HG02840 (cell line): ENCODE measurements around the gene ZNF768.
"Not testable (repeated sequence)": the region's sequence is repeated elsewhere in the genome, so short reads cannot be mapped to it uniquely, and the experiment has no call there.

ENCODE experiments used
- ATAC-seq: cut with Tn5 transposase; IDR thresholded peaks from one replicate; pipeline ENCODE4 v1.9.1; 2021; ENCODE audit warnings: mild to moderate bottlenecking, moderate library complexity, moderate number of reproducible peaks; ENCODE audit not compliant: unreplicated experiment, low FRiP score

The ZNF768 gene

DNA sequence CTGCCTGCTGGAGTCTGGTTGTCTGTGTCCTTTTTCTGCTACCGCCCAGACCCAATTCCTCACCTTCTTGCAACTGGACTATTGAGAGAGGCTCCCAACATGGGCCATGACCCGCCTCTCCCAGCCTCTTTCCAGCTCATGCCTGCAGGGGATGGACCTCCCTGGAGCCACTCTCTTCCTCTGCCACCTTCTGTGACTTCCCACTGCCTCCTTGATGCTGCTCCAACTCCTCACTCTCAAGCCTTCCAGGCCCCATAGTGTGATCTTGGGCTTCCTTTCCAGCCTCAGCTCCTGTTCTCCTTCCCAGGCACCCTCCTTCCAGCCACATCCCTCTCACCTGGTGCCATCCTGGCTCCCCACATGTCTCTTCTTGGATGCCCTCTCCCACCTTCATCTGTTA, 11.1 kb downstream of the ZNF768 start:
- ATAC-seq: no peak

DNA sequence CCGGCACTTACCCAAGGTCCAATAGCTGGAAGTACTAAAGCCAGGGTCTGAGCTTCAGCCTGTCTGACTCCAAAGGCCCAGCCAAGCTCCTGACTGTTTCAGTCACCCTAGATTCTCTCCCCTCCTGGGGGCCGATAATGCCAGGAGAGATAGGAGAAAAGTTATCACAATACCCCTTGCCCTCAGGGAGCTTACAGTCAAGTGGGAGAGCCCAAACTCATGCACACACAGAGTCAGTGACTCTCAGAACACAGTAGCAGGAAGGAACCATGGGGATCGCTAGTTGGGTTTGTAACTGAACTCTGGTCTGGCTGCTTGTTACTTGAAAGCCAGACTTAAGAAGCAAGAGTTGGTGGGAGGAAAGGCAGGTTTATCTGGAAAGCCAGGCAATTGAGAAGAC, 14.9 kb downstream of the ZNF768 start:
- ATAC-seq: no peak

DNA sequence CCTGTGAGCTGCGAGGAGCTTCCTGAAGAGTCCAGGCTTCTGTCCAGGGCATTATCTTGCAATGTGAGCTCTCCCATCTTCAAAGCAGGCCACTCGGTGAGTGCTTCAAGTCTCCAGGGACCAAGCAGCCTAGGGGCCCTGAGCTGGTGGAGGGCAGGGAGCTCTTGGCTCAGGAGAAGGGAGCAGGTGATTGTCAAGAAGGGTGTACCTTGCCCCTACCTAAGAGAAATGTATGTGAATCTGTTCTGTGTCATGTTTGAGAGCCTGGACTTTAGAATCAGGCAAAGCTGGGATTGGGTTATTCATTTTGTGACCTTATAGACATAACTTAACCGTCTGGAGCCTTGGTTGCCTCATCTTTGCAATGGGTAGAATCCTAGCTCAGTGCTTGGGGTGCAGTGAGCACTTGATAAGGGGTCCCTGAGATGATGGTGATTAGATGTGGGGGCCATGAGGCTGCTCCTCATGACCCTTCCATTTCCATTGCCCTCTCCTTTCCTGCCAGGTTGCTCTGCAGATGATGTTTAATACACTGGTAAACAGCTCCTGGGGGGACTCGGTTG, 15.9 kb downstream of the ZNF768 start:
- no peak for ATAC-seq

DNA sequence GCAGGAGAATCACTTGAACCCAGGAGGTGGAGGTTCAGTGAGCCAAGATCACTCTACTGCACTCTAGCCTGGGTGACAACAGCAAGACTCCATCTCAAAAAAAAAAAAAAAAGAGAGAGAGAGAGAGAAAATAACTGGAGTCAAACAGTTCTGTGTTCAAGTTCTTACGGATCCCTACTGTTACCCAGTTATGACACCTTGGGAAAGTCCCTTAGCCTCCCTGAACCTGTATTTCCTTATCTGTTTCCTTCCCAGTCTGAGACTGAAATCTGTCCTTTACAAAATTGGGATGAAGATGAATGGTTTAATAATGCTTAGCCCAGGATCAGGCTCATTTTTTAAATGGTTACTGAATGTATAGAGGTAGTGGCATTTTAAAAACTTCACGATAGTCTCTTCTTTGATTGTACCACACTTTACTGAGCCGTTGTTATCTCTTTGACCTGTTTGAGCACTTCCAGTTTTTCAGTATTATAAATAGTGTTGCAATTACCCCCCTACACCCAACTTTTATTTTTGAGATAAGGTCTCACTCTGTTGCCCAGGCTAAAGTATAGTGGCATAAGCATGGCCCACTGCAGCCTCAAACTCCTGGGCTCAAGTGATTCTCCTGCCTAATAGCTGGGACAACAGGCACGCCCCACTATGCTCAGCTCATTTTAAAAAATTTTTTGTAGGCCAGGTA, 17.1 kb downstream of the ZNF768 start:
- ATAC-seq: no peak

DNA sequence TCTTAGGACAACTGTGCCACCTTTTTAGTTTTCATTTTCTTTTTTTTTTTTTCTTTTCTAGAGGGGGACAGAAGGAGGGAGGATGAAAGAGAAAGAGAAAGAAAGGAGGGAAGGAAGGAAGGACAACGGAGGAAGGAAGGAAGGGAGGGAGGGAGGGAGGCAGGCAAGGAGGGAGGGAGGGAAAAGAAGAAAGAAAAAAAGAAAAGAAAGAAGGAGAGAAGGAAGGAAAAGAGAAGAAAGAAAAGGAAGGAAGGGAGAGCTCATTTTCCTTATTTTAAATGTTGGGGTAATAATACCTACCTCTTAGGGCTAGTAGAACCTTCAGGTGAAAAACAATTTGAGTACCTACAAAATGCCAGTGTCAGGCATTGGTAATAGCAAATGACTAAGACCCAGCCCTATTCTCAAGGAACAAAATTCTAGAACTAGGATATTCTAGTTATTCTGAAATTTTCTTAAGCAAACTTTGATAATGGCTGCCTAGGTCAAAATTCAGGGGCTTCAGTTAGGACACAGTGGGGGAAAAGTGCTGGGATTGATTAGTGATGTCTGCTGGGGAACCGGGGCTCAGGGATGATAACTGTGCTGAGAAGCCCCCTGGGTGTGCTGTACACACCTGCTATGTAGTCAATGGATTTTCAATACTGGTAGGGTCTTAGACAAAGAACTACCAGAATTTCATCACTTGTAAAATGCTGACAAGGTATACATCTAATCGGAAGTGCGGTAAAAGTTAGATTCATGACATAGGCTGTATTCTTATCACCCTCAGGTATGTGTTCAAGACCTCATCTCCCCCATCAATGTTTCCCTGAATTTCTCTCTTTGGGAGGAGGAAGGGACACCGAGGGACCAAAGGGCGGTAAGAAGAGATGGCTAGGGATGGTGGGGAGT, 22.7 kb downstream of the ZNF768 start:
- no peak for ATAC-seq

DNA sequence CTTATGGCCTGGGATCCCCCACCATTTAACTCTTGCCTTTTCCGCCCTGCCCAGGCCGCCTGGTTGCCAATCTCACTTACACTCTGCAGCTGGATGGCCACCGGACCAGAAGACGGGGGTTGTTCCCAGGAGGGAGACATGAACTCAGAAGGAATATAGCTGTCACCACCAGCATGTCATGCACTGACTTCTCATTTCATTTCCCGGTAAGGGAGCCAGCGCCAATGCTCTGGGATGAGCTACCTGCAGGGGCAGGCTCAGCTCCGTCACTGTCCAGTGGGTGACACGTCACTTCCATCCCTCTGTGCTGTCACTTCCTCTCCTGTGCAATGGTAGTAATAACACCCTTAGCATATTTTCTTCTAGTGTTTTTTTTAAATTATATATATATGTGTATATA, 27.1 kb downstream of the ZNF768 start:
- ATAC-seq: no peak

DNA sequence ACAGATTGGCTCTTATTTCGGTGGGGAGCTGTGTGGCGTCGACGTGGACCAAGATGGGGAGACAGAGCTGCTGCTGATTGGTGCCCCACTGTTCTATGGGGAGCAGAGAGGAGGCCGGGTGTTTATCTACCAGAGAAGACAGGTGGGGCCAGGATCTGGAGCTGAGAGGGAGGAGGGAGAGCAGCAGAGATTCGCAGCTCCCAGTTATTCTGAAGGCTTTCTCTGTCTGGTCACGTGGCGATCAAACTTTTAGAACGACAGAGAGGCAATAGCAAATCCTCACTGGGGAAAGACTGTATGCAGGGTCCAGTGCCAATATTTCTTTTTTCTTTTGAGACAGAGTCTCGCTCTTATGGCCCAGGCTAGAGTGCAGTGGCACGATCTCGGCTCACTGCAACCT, 31.7 kb downstream of the ZNF768 start:
- ATAC-seq: no peak

DNA sequence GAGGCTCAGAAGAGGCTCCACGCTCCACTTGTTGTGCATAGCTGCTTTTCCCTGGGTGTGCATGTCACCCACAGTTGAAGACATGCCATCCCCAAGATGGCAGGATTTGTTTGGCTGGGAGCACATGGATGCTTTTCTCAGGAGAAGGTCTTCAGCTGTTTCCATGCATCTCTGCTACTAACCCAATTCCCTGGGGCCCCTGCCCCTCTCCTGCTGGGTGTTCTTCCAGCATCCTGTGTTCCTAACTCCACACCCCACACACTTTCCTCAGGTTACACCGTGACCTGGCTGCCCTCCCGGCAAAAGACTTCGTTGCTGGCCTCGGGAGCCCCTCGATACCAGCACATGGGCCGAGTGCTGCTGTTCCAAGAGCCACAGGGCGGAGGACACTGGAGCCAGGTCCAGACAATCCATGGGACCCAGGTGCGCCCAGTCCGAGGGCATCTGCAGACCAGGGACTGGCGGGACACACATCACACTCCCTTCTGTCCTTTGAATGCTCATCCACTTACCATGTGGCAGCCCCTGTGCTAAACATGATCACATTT, 32.4 kb downstream of the ZNF768 start:
- no peak for ATAC-seq

DNA sequence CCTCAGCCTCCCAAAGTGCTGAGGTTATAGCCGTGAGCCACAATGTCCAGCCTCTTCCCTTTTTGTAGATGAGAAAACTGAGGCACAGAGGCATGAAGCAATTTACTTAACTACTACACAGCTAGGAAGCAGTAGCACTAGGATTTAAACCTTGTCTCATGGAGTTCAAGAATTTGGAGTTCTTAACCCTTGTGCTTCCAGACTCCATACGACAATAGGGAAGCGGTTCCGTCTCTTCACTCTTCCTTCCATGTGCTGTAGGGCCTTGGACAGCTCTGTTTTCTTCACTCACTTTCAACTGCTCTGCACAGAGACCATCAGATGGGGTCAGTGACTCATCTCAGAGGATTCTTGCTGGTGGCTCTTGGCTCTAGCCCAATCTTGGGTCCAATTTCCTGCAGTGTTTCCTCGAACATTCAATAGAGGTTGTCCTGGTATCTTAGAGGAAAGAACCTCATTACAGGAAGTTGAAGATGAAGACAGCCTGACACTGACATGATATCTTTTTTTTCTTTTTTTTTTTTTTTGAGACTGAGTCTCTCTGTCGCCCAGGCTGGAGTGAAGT, 34.5 kb downstream of the ZNF768 start:
- ATAC-seq: no peak

DNA sequence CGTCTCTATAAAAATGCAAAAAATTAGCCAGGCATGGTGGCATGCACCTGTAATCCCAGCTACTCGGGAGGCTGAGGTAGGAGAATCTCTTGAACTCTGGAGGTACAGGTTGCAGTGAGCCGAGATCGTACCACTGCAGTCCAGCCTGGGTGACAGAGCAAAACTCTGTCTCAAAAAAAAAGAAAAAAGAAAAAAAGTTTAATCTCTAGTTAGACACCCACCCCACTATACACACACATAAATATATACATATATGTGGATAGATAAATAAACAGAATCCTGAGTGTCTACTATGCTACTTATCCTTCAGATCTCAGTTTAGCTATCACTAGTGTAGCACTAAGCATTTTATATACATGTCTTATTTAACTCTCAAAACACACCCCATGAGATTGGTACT, 35.1 kb downstream of the ZNF768 start:
- no peak for ATAC-seq

DNA sequence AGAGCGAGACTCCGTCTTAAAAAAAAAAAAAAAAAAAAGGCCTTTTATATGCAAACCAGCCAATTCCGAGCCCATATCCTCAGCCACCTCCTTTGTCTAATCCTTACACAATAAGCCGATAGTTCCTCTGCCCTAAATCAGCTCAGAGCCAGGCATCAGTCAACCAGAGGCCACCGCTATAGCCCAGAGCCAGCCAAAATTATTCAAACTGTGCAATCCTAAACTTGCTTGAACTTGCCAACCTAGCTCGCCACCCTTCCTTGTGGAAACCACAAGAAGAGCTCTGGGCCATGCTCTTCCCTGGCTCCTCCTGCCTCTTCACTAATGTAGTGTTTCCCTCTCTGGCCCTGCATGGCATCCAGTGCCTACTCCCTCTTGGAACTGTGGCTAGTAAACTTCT, 36.2 kb downstream of the ZNF768 start:
- ATAC-seq: no peak

DNA sequence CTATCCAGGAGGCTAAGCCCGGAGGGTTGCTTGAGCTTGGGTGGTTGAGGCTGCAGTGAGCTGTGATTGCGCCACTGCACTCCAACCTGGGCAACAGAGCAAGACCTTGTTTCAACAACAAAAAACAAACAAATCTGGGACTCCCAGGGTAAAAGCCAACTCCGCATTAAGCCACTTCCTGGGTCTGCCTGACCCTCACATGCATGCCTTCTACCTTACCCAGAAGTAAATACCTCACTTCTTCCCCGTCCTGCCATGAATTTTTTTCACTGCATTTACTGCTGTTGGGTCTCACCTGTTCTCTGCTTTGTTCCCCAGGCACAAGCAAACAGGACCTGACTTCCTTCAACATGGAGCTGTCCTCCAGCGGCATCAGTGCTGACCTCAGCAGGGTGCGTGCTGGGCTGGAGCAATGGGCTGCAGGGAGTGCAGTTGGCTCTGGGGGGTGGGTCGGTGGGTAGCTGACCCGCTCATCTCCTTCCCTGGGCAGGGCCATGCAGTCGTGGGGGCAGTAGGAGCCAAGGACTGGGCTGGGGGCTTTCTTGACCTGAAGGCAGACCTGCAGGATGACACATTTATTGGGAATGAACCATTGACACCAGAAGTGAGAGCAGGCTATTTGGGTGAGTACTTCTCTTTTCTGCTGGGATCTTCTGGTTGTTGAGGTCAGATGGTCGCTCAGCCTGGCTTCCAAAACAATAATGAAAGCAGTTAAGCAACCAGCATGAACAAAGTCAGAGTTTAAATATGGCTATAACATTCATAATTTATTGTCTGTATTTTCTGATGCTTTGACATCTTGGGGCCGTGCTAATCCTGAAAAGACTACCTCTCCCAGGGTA, 37.4 kb downstream of the ZNF768 start:
- ATAC-seq: no peak

DNA sequence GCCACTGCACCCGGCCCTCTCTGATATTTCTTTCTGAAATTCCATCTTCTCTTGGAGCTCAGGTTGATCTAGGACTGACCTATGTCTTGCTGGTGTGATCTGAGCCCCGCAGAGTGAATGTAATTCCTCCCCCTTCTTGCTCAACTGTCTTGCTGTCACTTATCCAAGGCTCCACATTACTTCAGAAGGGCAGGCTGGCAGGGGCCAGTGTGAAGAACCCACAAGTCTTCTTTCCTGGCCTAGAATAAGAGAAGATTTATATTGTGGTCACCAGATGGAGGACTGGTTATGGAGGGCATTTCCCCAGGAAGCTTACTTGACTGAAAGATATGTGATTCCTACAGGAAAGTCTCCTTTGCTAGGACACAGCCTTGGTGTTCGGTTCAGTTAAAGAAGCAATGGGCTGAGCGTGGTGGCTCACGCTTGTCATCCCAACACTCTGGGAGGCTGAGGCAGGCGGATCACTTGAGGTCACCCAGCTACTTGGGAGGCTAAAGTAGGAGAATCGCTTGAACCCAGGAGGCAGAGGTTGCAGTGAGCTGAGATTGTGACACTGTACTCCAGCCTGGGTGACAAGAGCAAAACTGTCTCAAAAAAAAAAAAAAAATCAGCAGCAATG, 40.4 kb downstream of the ZNF768 start:
- no peak for ATAC-seq

DNA sequence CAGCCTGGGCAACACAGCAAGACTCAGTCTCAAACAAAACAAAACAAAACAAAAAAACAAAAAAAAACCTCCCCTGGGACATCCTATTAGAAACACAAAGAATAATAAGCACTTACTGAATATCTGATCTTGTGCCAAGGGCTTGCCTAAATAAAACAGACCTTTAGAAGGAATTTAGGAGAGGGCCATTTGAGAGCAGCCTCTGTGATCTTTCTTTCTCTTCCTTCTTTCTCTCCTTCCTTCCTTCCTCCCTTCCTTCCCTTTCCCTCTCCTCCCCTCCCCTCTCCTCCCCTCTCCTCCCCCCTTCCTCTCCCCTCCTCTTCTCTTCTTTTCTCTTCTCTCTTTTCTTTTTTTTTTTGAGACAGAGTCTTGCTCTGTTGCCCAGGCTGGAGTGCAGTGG, 41.5 kb downstream of the ZNF768 start:
- no peak for ATAC-seq

DNA sequence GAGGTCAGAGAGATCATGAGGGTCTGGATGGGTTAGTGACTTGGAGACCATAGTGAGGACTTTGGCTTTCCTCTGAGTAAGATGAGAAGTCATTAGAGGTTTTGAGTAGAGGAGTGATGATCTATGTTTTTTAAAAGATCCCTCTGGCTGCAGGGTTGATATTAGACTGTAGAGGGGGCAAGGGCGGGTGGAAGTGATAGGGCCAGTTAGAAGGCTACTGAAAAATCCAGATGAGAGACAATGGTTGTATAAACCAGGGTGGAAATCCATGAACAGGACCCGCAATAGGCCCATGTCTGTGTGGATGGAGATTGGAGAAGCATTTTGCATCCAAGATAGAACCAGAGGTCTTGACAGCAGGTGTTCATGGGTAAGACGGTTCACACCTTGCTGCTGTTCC, 44.0 kb downstream of the ZNF768 start:
- ATAC-seq: no peak

DNA sequence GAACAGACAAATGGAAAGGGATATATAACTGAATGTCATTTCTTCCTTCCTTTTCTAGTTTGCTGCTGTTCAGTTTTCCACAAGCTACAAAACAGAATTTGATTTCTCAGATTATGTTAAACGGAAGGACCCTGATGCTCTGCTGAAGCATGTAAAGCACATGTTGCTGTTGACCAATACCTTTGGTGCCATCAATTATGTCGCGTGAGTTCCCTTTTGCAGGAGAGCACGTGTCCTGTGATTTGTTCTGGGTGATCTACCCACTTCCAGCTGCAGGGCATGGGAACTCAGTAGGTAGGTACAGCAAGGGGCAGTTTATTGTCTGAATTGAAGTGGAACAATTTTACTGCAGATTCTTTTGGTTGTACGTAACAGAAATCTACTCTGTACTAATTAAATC, 45.0 kb downstream of the ZNF768 start:
- ATAC-seq: no peak

DNA sequence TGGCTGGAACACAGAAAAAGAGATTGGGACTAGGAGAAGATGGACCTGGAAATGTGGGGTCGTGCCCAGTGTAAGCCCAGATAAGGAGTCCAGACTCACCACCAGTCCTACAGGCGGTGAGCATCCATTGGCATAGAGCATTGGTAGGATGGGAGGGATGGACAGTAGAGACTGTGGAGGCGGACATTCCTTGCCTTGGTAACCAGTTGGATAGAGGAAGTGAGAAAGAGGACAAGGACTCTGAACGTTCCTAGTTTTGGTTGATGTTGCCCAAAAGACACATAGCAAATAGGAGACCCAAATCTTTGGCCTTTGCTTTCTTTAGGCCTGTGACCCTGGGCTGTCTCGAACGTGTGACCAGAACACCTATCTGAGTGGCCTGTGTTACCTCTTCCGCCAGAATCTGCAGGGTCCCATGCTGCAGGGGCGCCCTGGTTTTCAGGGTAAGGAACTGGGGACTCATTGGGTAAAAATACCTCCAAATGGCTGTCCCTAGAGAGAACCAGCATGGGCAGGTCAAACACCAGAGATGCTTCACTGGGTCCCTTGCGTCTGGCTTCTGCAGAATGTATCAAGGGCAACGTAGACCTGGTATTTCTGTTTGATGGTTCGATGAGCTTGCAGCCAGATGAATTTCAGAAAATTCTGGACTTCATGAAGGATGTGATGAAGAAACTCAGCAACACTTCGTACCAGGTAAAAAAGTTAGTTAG, 47.4 kb downstream of the ZNF768 start:
- no peak for ATAC-seq

DNA sequence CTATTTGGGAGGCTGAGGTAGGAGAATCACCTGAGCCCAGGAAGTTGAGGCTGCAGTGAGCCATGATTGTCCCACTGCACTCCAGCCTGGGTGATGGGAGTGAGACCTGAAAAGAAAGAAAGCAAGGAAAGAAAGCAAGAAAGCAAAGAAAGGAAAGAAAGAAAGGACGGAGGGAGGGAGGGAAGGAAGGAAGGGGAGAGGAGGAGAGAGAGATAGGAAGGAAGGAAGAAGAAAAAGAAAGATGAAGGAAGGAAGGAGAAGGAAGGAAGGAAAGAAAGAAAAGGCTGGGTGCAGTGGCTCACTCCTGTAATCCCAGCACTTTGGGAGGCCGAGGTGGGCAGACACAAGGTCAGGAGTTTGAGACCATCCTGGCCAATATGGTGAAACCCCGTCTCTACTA, 48.6 kb downstream of the ZNF768 start:
- not testable (repeated sequence) for ATAC-seq

DNA sequence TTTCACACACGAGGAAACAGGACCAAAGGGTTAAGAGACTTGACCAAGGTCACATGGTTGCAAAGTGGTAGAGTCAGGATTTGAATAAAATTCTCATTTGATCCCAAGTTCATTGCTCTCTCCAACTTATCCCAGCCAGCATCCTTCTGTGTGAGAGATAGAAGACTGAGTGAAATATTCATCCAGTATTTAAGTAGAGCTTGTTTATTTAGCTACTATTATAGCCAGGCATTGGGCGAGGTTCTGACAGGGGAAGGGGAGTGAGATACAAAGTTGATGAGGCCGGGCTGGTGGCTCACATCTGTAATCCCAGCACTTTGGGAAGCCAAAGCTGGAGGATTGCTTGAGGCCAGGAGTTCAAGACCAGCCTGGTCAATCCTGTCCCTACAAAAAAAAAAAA, 49.4 kb downstream of the ZNF768 start:
- ATAC-seq: no peak
